Activated T-cell treated with anti-CD3 and anti-CD28 coated beads, Interleukin-2, amount 50 U/mL, for 72 hours (primary cell): ENCODE measurements around the gene SLC6A3. TPM values are rescaled to one million over a fixed set of nuclear protein-coding genes. Genes with fewer than 3 reads are reported as not detected.
"Not testable (repeated sequence)": the region's sequence is repeated elsewhere in the genome, so short reads cannot be mapped to it uniquely, and the experiment has no call there.

Source experiments
- ATAC-seq, 2 donors: fragments of 150-1000 bp; cut with Tn5 transposase; replicated peaks in 1 of 2; 2 replicates each; pipeline ENCODE4 v1.10.0; 2021; ENCODE audit warnings: moderate library complexity in 2 of 2, mild to moderate bottlenecking in 1 of 2
- DNase-seq, 2 donors: peaks; one replicate each; pipeline ENCODE4 v3.0.0; 2021 to 2022; ENCODE audit warnings: mixed read lengths in 1 of 2
- H3K27ac Mint-ChIP-seq: one replicate; pipeline ENCODE4 v1.8.0; 2022; ENCODE audit warnings: mild to moderate bottlenecking, moderate library complexity, mixed read lengths
- H3K27me3 Mint-ChIP-seq: one replicate; pipeline ENCODE4 v1.8.0; 2022; ENCODE audit warnings: low read depth, mixed read lengths
- H3K36me3 Mint-ChIP-seq, 2 donors: one replicate each; pipeline ENCODE4 v1.8.0; 2022; ENCODE audit warnings: mixed read lengths in 2 of 2, mild to moderate bottlenecking in 1 of 2; ENCODE audit not compliant: insufficient read depth in 2 of 2
- H3K4me1 Mint-ChIP-seq: one replicate; pipeline ENCODE4 v1.8.0; 2022; ENCODE audit warnings: low read depth, mixed read lengths
- H3K4me3 Mint-ChIP-seq, 2 donors: one replicate each; pipeline ENCODE4 v1.8.0; 2022; ENCODE audit warnings: mild to moderate bottlenecking in 2 of 2, mixed read lengths in 2 of 2, moderate library complexity in 2 of 2
- H3K9me3 Mint-ChIP-seq, 2 donors: one replicate each; pipeline ENCODE4 v1.8.0; 2022; ENCODE audit warnings: mixed read lengths in 2 of 2
- total RNA-seq, 2 donors: library from RNA; stranded (reverse); gene quantifications; one replicate each; pipeline ENCODE4 v1.2.3, GENCODE V29; 2022

SLC6A3 gene
- total RNA-seq, 2 donors from 2014 or later, result not detected

- no peak overlapping the region for H3K27ac Mint-ChIP-seq
- no peak overlapping the region for H3K4me3 Mint-ChIP-seq
- H3K36me3 Mint-ChIP-seq, result no peaks in the 10 kb centered on the region
- no peaks in the 10 kb centered on the region for H3K27me3 Mint-ChIP-seq
- ATAC-seq (no peak), DNase-seq (no peak)
- no peaks in the 10 kb centered on the region for H3K4me1 Mint-ChIP-seq
- no peaks in the 10 kb centered on the region for H3K9me3 Mint-ChIP-seq
Observed at GRCh38 chr5:1374030-1374678, 71.1 kb downstream of the SLC6A3 start.

GRCh38 chr5:1371972-1372342, 73.3 kb downstream of the SLC6A3 start:
- not testable (repeated sequence) for H3K36me3 Mint-ChIP-seq, H3K4me3 Mint-ChIP-seq, ATAC-seq, H3K9me3 Mint-ChIP-seq, H3K4me1 Mint-ChIP-seq, H3K27ac Mint-ChIP-seq, DNase-seq, H3K27me3 Mint-ChIP-seq

DNA sequence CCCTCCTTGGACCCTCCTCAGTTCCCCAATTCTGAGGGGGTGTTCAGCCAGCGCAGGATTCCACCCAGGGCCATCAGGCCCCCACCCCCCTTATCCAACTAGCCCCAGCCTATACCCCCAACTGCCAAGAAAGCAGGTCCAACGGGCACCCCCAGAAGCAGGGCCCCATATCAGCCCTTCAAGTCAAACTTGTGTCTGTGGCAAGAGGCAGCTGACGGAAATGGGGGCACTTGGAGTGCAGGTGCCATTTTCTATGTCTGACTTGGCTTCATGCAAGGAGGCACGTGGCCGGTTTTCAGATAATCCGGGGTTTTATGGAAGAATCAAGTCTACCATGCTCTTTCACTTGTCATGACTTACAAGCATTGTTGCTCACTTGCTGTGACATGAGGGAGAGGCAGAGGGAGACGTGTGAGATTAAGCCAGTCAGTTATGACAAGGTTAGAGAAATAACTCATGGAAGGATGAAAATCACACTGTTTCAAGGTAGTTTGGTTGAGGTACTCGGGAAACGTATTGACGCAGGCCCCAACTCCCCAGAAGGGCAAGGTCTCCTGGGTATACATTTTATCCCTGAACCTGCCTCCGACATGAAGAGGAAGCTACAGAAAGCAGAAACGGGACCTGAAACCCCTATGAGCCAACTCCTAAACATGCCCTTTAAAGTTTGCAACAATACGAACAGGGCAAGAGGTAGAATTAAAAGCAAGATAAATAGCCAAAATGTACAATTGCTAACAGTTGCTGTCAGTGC, 73.8 kb downstream of the SLC6A3 start:
- Mint-ChIP-seq H3K9me3 (no peaks in the 10 kb centered on the region), H3K27ac (no peak overlapping the region), H3K36me3 (no peaks in the 10 kb centered on the region), H3K4me3 (no peak overlapping the region), H3K27me3 (no peaks in the 10 kb centered on the region), H3K4me1 (no peaks in the 10 kb centered on the region)
- DNase-seq (no peak), ATAC-seq (no peak)

DNA sequence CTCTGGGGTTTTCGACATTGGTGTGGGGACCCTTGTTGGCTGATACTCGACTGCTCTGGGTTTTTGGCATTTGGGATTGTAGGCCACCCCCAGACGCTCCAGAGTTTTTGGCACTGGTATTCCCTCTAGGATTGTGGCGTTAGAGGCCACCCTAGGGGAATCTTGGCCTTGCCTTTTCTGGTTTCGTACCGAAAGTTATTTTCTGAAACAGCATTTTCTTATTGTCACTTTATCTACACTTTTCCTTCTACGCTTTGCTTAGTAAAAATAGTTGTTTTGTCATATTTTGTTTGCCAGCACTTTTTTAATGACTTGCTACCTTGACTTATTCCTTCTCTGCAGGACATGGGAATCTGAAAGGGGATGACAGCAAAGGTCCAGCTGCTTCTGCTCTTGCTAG, 75.2 kb downstream of the SLC6A3 start:
- no peaks in the 10 kb centered on the region for H3K27me3 Mint-ChIP-seq
- DNase-seq, result no peak
- H3K27ac Mint-ChIP-seq, result no peak overlapping the region
- H3K36me3 Mint-ChIP-seq, result no peaks in the 10 kb centered on the region
- H3K4me3 Mint-ChIP-seq, result no peak overlapping the region
- no peaks in the 10 kb centered on the region for H3K9me3 Mint-ChIP-seq
- ATAC-seq, result no peak
- H3K4me1 Mint-ChIP-seq, result no peaks in the 10 kb centered on the region

- Mint-ChIP-seq H3K4me3 (no peak overlapping the region), H3K27me3 (peaks cover 7% of the 10 kb centered on the region), H3K9me3 (no peaks in the 10 kb centered on the region), H3K36me3 (no peaks in the 10 kb centered on the region), H3K4me1 (no peaks in the 10 kb centered on the region), H3K27ac (no peak overlapping the region)
- DNase-seq, result no peak
- no peak for ATAC-seq
Observed at GRCh38 chr5:1368756-1369155, 76.5 kb downstream of the SLC6A3 start.

DNA sequence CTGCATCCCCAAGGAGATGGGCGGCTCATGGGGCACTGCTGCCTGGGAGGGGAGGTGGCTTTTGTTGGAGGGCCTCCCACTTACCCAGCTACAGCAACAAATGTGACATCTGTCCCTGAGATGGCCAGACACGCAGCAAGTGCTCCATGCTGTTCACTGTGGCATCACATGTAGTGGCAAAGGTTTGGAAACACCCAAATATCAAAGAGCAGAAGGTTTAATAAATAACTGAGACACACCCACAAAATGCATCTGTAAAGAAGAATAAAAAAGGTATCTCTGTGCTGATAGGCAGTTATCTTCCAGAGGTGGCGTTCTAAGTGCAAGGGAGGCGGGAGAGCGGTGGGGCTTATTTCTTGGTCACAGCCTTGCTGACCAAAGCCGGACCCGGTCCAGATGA, 77.0 kb downstream of the SLC6A3 start:
- Mint-ChIP-seq H3K4me1 (no peaks in the 10 kb centered on the region), H3K9me3 (no peaks in the 10 kb centered on the region), H3K27ac (no peak overlapping the region), H3K4me3 (no peak overlapping the region), H3K27me3 (peaks cover 12% of the 10 kb centered on the region), H3K36me3 (no peaks in the 10 kb centered on the region)
- ATAC-seq (no peak), DNase-seq (no peak)

GRCh38 chr5:1367149-1367548, 78.1 kb downstream of the SLC6A3 start:
- no peak for ATAC-seq
- Mint-ChIP-seq H3K27ac (no peak overlapping the region), H3K9me3 (no peaks in the 10 kb centered on the region), H3K4me3 (no peak overlapping the region), H3K27me3 (peaks cover 12% of the 10 kb centered on the region), H3K36me3 (no peaks in the 10 kb centered on the region), H3K4me1 (no peaks in the 10 kb centered on the region)
- no peak for DNase-seq

DNA sequence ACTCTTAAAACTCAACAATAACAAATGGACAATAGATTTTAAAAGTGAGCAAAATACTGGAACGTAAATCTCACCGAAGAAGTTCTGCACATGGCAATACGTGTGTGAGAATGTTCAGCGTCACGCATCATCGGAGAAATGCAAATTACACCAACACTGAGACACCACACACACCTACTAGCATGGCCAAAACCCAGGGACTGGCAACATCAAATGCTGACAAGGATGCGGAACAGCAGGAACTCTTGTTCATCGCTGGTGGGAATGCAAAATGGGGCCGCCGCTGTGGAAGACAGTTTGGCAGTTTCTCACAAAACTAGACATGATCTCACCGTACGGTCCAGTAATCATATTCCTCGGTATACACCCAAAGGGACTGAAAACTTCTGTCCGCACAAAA, 78.7 kb downstream of the SLC6A3 start:
- Mint-ChIP-seq H3K4me1 (no peaks in the 10 kb centered on the region), H3K36me3 (no peaks in the 10 kb centered on the region), H3K27me3 (peaks cover 12% of the 10 kb centered on the region), H3K4me3 (no peak overlapping the region), H3K9me3 (no peaks in the 10 kb centered on the region), H3K27ac (no peak overlapping the region)
- ATAC-seq, result no peak
- DNase-seq, result no peak

- H3K4me3 Mint-ChIP-seq, result no peak overlapping the region
- no peak for ATAC-seq
- DNase-seq, result no peak
- no peaks in the 10 kb centered on the region for H3K9me3 Mint-ChIP-seq
- no peaks in the 10 kb centered on the region for H3K36me3 Mint-ChIP-seq
- peaks cover 12% of the 10 kb centered on the region for H3K27me3 Mint-ChIP-seq
- H3K27ac Mint-ChIP-seq, result no peak overlapping the region
- no peaks in the 10 kb centered on the region for H3K4me1 Mint-ChIP-seq
Observed at GRCh38 chr5:1364211-1364610, 81.0 kb downstream of the SLC6A3 start.

GRCh38 chr5:1363581-1363980, 81.7 kb downstream of the SLC6A3 start:
- Mint-ChIP-seq H3K27ac (no peak overlapping the region), H3K27me3 (peaks cover 12% of the 10 kb centered on the region), H3K9me3 (no peaks in the 10 kb centered on the region), H3K4me3 (no peak overlapping the region), H3K4me1 (no peaks in the 10 kb centered on the region), H3K36me3 (no peaks in the 10 kb centered on the region)
- no peak for ATAC-seq
- DNase-seq, result no peak

DNA sequence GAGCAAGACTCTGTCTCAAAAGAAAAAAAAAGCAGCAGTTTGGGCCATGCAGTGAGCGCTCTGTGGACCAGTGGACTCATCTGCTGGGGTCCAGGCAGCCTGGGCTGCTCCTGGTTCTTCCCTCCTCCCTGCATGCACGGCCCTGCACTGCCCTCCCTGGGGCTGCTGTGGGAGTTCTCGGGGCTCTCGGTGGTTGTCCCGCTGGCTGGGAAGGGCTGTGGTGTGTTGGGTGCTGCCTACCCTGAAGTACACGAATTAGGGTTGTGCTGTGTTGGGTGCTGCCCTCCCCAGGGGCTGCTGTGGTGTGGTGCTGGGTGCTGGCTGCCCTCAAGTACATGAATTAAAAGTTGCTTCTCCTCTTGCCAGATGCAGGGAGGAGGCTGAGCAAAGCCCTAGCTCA, 82.1 kb downstream of the SLC6A3 start:
- Mint-ChIP-seq H3K4me1 (no peaks in the 10 kb centered on the region), H3K9me3 (no peaks in the 10 kb centered on the region), H3K27ac (no peak overlapping the region), H3K4me3 (no peak overlapping the region), H3K36me3 (no peaks in the 10 kb centered on the region), H3K27me3 (peaks cover 12% of the 10 kb centered on the region)
- no peak for ATAC-seq
- no peak for DNase-seq

GRCh38 chr5:1362242-1363015, 82.8 kb downstream of the SLC6A3 start:
- no peaks in the 10 kb centered on the region for H3K36me3 Mint-ChIP-seq
- H3K27me3 Mint-ChIP-seq, result peaks cover 12% of the 10 kb centered on the region
- H3K27ac Mint-ChIP-seq, result no peak overlapping the region
- no peaks in the 10 kb centered on the region for H3K4me1 Mint-ChIP-seq
- H3K4me3 Mint-ChIP-seq, result no peak overlapping the region
- DNase-seq (no peak), ATAC-seq (no peak)
- no peaks in the 10 kb centered on the region for H3K9me3 Mint-ChIP-seq

DNA sequence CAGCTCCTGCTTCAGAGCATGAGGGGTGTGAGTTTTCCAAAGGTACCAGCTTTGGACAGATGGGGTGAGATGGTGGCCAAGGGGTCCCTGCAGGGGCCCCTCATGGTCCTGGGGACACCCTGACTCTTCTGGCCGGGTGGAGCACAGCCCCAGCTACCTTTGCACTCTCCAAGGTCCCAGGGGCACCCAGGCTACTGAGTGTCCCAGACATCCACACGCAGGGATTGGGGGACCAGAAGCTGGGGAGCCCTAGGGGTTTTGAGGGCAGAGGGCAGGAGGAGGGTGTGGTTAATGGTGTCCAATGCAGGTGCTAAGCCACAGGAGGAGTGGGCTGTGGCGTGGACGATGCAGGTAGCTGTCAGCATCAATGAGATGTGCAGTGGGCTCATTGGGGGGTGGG, 84.4 kb downstream of the SLC6A3 start:
- Mint-ChIP-seq H3K4me1 (no peaks in the 10 kb centered on the region), H3K27ac (no peak overlapping the region), H3K36me3 (no peaks in the 10 kb centered on the region), H3K4me3 (no peak overlapping the region), H3K9me3 (no peaks in the 10 kb centered on the region), H3K27me3 (peaks cover 12% of the 10 kb centered on the region)
- ATAC-seq (no peak), DNase-seq (no peak)
